ENCODE results near the gene C7orf25. TPM values are rescaled to one million over a fixed set of nuclear protein-coding genes. Genes with fewer than 3 reads are reported as not detected.

The C7orf25 gene
- total RNA-seq (2022; extraction: Qiagen RNA extraction; ENCODE audit: low read depth): 1.00 to 4.0 TPM (median 2.7 TPM) in 5 replicates

GRCh38 chr7:42911454-42912447, at the start of gene C7orf25:
Gene C7orf25, minus strand, starts transcription at chr7:42912070. Its CDS starts 1,170 bp downstream, at chr7:42910900.

GRCh38 chr7:42931834-42932651, 20.2 kb upstream of the C7orf25 start, which contains the start of the genes MRPL32 and PSMA2:
Gene MRPL32, plus strand, starts transcription at chr7:42932376. Its CDS starts 11 bp downstream, at chr7:42932387.
Gene PSMA2, minus strand, starts transcription at chr7:42932174. Its CDS starts 16 bp downstream, at chr7:42932158.

Other genes with a start within 250 kb of the C7orf25 start
- 173 to 226 TPM (median 206 TPM) in 5 replicates for gene PSMA2, start 20.1 kb upstream of the C7orf25 start, total RNA-seq (2022; extraction: Qiagen RNA extraction; ENCODE audit: low read depth)
- 72.7 to 81.1 TPM (median 75.4 TPM) in 5 replicates for gene MRPL32, start 20.3 kb upstream of the C7orf25 start, total RNA-seq (2022; extraction: Qiagen RNA extraction; ENCODE audit: low read depth)
- gene HECW1, start 200.6 kb upstream of the C7orf25 start, total RNA-seq (2022; extraction: Qiagen RNA extraction; ENCODE audit: low read depth): 11.4 to 14.2 TPM (median 12.2 TPM) in 5 replicates

All from A549 treated with DMSO at 1 μM for 4 hours (cell line).